ENCODE results near the gene PSTPIP2. TPM values are rescaled to one million over a fixed set of nuclear protein-coding genes. Genes with fewer than 3 reads are reported as not detected.

Gene PSTPIP2
- total RNA-seq, 1 experiment from 2014 or later: 0.39 TPM

- POLR2A ChIA-PET: no interaction called here
- Histone ChIP-seq H3K9me3 (ENCODE audit: control insufficient read depth, insufficient read depth, low read depth, low read length) (no peaks in the 10 kb centered on the region), H3K4me1 (ENCODE audit: control insufficient read depth, insufficient read depth, low read length) (no peaks in the 10 kb centered on the region), H3K27ac (ENCODE audit: low read length) (no peak overlapping the region), H3K36me3 (ENCODE audit: control insufficient read depth, insufficient read depth, low read length) (no peaks in the 10 kb centered on the region; the same call in none of the 2 replicates), H3K27me3 (ENCODE audit: control insufficient read depth, insufficient read depth, low read length) (no peaks in the 10 kb centered on the region), H3K4me3 (ENCODE audit: low read depth in 2 of 2, low read length in 2 of 2) (no peak overlapping the region)
- BruUV-seq (replicated peaks): no TSS peak
- in situ Hi-C loops (cut with HindIII; ENCODE audit: low pct_unique_long_range_greater_than_20kb, low sequenced_read_pairs): no loop called here
- no peak for TF ChIP-seq CTCF (IDR thresholded peaks at IDR 0.05)
- no peak for TF ChIP-seq TCF7L2 (IDR thresholded peaks at IDR 0.05; ENCODE audit: low read depth, low read length)
- TF ChIP-seq REST (IDR thresholded peaks at IDR 0.05; ENCODE audit: insufficient read depth in 1 of 2, low read depth in 2 of 2, low read length in 1 of 2): no peak
- no peak for TF ChIP-seq SIN3A (IDR thresholded peaks at IDR 0.05; ENCODE audit: borderline replicate concordance, insufficient read depth, low read depth, low read length)
- no peak for TF ChIP-seq POLR2AphosphoS5 (IDR thresholded peaks at IDR 0.05; ENCODE audit: low read depth, low read length)
- DNase-seq (ENCODE audit: low read depth, low spot score) (no peak), ATAC-seq (no peak)
- intact Hi-C loops (cut with micrococcal nuclease; ENCODE audit: unreplicated experiment): loop anchor here (5.0 kb wide), 2 partner anchors 101 to 406 kb away; no protein-coding TSS in a partner anchor
- CTCF ChIA-PET: interaction anchor here (0.6 kb wide), 1 partner anchor 407 kb away, joined by 12 read pairs; no protein-coding TSS in a partner anchor
These were observed 899 bp upstream of the PSTPIP2 start for GRCh38 chr18:46072959-46073358.

- no peak for TF ChIP-seq POLR2AphosphoS5 (IDR thresholded peaks at IDR 0.05; ENCODE audit: low read depth, low read length)
- no peak for TF ChIP-seq REST (IDR thresholded peaks at IDR 0.05; ENCODE audit: insufficient read depth in 1 of 2, low read depth in 2 of 2, low read length in 1 of 2)
- no peak for TF ChIP-seq CTCF (IDR thresholded peaks at IDR 0.05)
- TF ChIP-seq TCF7L2 (IDR thresholded peaks at IDR 0.05; ENCODE audit: low read depth, low read length): no peak
- no peak for TF ChIP-seq SIN3A (IDR thresholded peaks at IDR 0.05; ENCODE audit: borderline replicate concordance, insufficient read depth, low read depth, low read length)
- Histone ChIP-seq H3K9me3 (ENCODE audit: control insufficient read depth, insufficient read depth, low read depth, low read length) (no peaks in the 10 kb centered on the region), H3K4me3 (ENCODE audit: low read depth in 2 of 2, low read length in 2 of 2) (peak overlapping the region; percentile 44 to 46), H3K27me3 (ENCODE audit: control insufficient read depth, insufficient read depth, low read length) (no peaks in the 10 kb centered on the region), H3K27ac (ENCODE audit: low read length) (no peak overlapping the region), H3K4me1 (ENCODE audit: control insufficient read depth, insufficient read depth, low read length) (no peaks in the 10 kb centered on the region), H3K36me3 (ENCODE audit: control insufficient read depth, insufficient read depth, low read length) (no peaks in the 10 kb centered on the region; the same call in none of the 2 replicates)
- no peak for ATAC-seq
- no TSS peak for BruUV-seq (replicated peaks)
- CTCF ChIA-PET: interaction anchor here (0.6 kb wide), 1 partner anchor 407 kb away, joined by 12 read pairs; no protein-coding TSS in a partner anchor
- in situ Hi-C loops (cut with HindIII; ENCODE audit: low pct_unique_long_range_greater_than_20kb, low sequenced_read_pairs) (no loop called here), intact Hi-C loops (cut with micrococcal nuclease; ENCODE audit: unreplicated experiment) (loop anchor here (5.0 kb wide), 2 partner anchors 100 to 405 kb away; no protein-coding TSS in a partner anchor)
- DNase-seq (ENCODE audit: low read depth, low spot score): no peak
- POLR2A ChIA-PET: no interaction called here
These were observed 362 bp upstream of the PSTPIP2 start for GRCh38 chr18:46072376-46072867.
